GM12864 (cell line): ENCODE data around the gene RASAL1.

Source experiments
- DNase-seq: peaks from one replicate; pipeline ENCODE4 v3.0.0-alpha.2; 2011; ENCODE audit warnings: low read depth
- H3K4me3 ChIP-seq: 2 replicates; pipeline ENCODE4 v1.5.1; 2011; ENCODE audit warnings: mild to moderate bottlenecking, low read depth, low read length, control low read depth
- CTCF ChIP-seq: IDR thresholded peaks from 2 replicates; pipeline ENCODE4 v1.5.1; 2011; ENCODE audit warnings: low read depth, mild to moderate bottlenecking, moderate library complexity, low read length, control low read depth, inconsistent platforms; ENCODE audit errors: missing control alignments

The RASAL1 gene

GRCh38 chr12:113049976-113050742, 85.4 kb downstream of the RASAL1 start:
- H3K4me3 ChIP-seq = no peak overlapping the region

More at GRCh38 chr12:113049976-113050742, 85.4 kb downstream of the RASAL1 start:
- no peak for DNase-seq
- TF ChIP-seq CTCF = peak; percentile 73
